Fibroblast of lung (primary cell): ENCODE results near the gene LYPLAL1. TPM values are rescaled to one million over a fixed set of nuclear protein-coding genes. Genes with fewer than 3 reads are reported as not detected.

Experiments used
- DNase-seq, 2 donors: peaks; one replicate each; pipeline versions ENCODE4 v3.0.0 to v3.0.0-alpha.2; 2010; ENCODE audit warnings: low read depth in 2 of 2
- H2AFZ ChIP-seq: 2 replicates; pipeline ENCODE4 v1.5.1; 2012; ENCODE audit warnings: low read length, control low read depth, inconsistent platforms
- H3K27ac ChIP-seq: 2 replicates; pipeline ENCODE4 v1.5.1; 2011; ENCODE audit warnings: low read length, control low read depth; ENCODE audit not compliant: insufficient read depth
- H3K27me3 ChIP-seq: 2 replicates; pipeline ENCODE4 v1.5.1; 2011; ENCODE audit warnings: mild to moderate bottlenecking, low read length; ENCODE audit not compliant: control insufficient read depth, insufficient read depth
- H3K36me3 ChIP-seq: 2 replicates; pipeline ENCODE4 v1.5.1; 2011; ENCODE audit warnings: low read length; ENCODE audit not compliant: control insufficient read depth, insufficient read depth
- H3K4me1 ChIP-seq: 2 replicates; pipeline ENCODE4 v1.5.1; 2011; ENCODE audit warnings: low read length; ENCODE audit not compliant: control insufficient read depth, insufficient read depth; ENCODE audit errors: extremely low read depth
- H3K4me2 ChIP-seq: 2 replicates; pipeline ENCODE4 v1.5.1; 2011; ENCODE audit warnings: low read length, control low read depth; ENCODE audit not compliant: insufficient read depth; ENCODE audit errors: extremely low read depth
- H3K4me3 ChIP-seq, 4 experiments: fragments of 200-600 bp in 1 of 4; sonication (generic) in 1 of 4; replicated peaks in 1 of 4; 2 replicates each; pipeline ENCODE4 v1.5.1; 2011 to 2016; ENCODE audit warnings: low read length in 4 of 4, low read depth in 3 of 4, mild to moderate bottlenecking in 3 of 4, control low read depth in 2 of 4, inconsistent platforms in 1 of 4, mixed read lengths in 1 of 4; ENCODE audit not compliant: insufficient read depth in 1 of 4; ENCODE audit errors: control extremely low read depth in 1 of 4
- H3K79me2 ChIP-seq: 2 replicates; pipeline ENCODE4 v1.5.1; 2012; ENCODE audit warnings: mild to moderate bottlenecking, low read length, inconsistent platforms; ENCODE audit not compliant: control insufficient read depth, insufficient read depth
- H3K9ac ChIP-seq: 2 replicates; pipeline ENCODE4 v1.5.1; 2011; ENCODE audit warnings: mild to moderate bottlenecking, low read length, control low read depth; ENCODE audit not compliant: insufficient read depth
- H3K9me3 ChIP-seq: 2 replicates; pipeline ENCODE4 v1.5.1; 2012; ENCODE audit warnings: low read depth, low read length; ENCODE audit not compliant: control insufficient read depth, insufficient read depth
- H4K20me1 ChIP-seq: 2 replicates; pipeline ENCODE4 v1.5.1; 2011; ENCODE audit warnings: low read length; ENCODE audit not compliant: control insufficient read depth, insufficient read depth; ENCODE audit errors: extremely low read depth
- CTCF ChIP-seq, 2 donors: IDR thresholded peaks in 1 of 2; conservative IDR thresholded peaks in 1 of 2; 1 replicate in 1 of 2; 2 replicates in 1 of 2; pipeline ENCODE4 v1.5.1; 2011 to 2012; ENCODE audit warnings: low read length in 2 of 2, control low read depth in 1 of 2, inconsistent platforms in 1 of 2, low read depth in 1 of 2, mild to moderate bottlenecking in 1 of 2
- EZH2 ChIP-seq: IDR thresholded peaks from 2 replicates; pipeline ENCODE4 v1.5.1; 2012; ENCODE audit warnings: low read length, control low read depth, mild to moderate bottlenecking; ENCODE audit errors: missing control alignments
- polyA plus RNA-seq, 2 donors: library from polyadenylated mRNA; depleted of rRNA in 1 of 2; stranded (reverse) in 1 of 2; unstranded in 1 of 2; fragments of >200 nt; gene quantifications; 2 replicates each; pipeline ENCODE4 v1.2.1, GENCODE V29; 2011 to 2012; ENCODE audit warnings: missing spikeins in 1 of 2
- total RNA-seq: library from RNA; depleted of rRNA; stranded (reverse); fragments of >200 nt; gene quantifications from 2 replicates; pipeline ENCODE4 v1.2.1, GENCODE V29; 2014

LYPLAL1 gene
- total and polyA plus RNA-seq, 2 donors (not counting 1 experiment from before 2014, with no cell fraction given): 29.9 to 51.5 TPM

GRCh38 chr1:219257751-219258150 is 84.1 kb downstream of the LYPLAL1 start:
- no peak for DNase-seq
- H3K4me1 ChIP-seq: no peaks in the 10 kb centered on the region
- H2AFZ ChIP-seq: no peak overlapping the region

GRCh38 chr1:219261454-219261853 is 87.8 kb downstream of the LYPLAL1 start:
- no peaks in the 10 kb centered on the region for H3K27me3 ChIP-seq
- no peak overlapping the region for H3K4me2 ChIP-seq
- no peaks in the 10 kb centered on the region for H3K79me2 ChIP-seq
- H3K9me3 ChIP-seq: no peaks in the 10 kb centered on the region
- H3K4me3 ChIP-seq: no peak overlapping the region
- TF ChIP-seq CTCF (conservative IDR thresholded peaks at IDR 0.05 in 1 of 2, IDR thresholded peaks at IDR 0.05 in 1 of 2; ENCODE audit: low read depth in 1 of 2, low read length in 2 of 2) (no peak), EZH2 (no peak)
- H3K27ac ChIP-seq: no peak overlapping the region
- DNase-seq: no peak
- no peaks in the 10 kb centered on the region for H4K20me1 ChIP-seq
- H3K36me3 ChIP-seq: no peaks in the 10 kb centered on the region
- H2AFZ ChIP-seq: no peak overlapping the region
- no peaks in the 10 kb centered on the region for H3K4me1 ChIP-seq
- H3K9ac ChIP-seq: no peak overlapping the region

More at GRCh38 chr1:219257751-219258150, 84.1 kb downstream of the LYPLAL1 start:
- H3K9ac ChIP-seq: no peak overlapping the region
- H3K27ac ChIP-seq: no peak overlapping the region
- TF ChIP-seq CTCF (conservative IDR thresholded peaks at IDR 0.05 in 1 of 2, IDR thresholded peaks at IDR 0.05 in 1 of 2; ENCODE audit: low read depth in 1 of 2, low read length in 2 of 2) (no peak), EZH2 (no peak)
- no peaks in the 10 kb centered on the region for H4K20me1 ChIP-seq
- no peaks in the 10 kb centered on the region for H3K79me2 ChIP-seq
- no peaks in the 10 kb centered on the region for H3K9me3 ChIP-seq
- H3K36me3 ChIP-seq: no peaks in the 10 kb centered on the region
- H3K4me3 ChIP-seq: no peak overlapping the region
- H3K4me2 ChIP-seq: no peak overlapping the region
- H3K27me3 ChIP-seq: no peaks in the 10 kb centered on the region
